H1 (cell line): ENCODE measurements around the gene LDLRAD4. TPM values are rescaled to one million over a fixed set of nuclear protein-coding genes. Genes with fewer than 3 reads are reported as not detected.

Experiments
- CTCF ChIA-PET: fragments of 300-600 bp; sonication (Branson Sonifier 250); formaldehyde crosslinking; loops from one replicate; lab custom pipeline; 2021; ENCODE audit not compliant: partially characterized antibody; lab: Charles Lee
- POLR2A ChIA-PET: fragments of 300-600 bp; sonication (Branson Sonifier 250); formaldehyde crosslinking; loops from one replicate; lab custom pipeline; 2021; ENCODE audit warnings: inconsistent platforms; ENCODE audit not compliant: partially characterized antibody; lab: Charles Lee
- DNase-seq, 2 experiments: peaks; one replicate each; pipeline versions ENCODE4 v3.0.0 to v3.0.0-alpha.2; 2010 to 2022; ENCODE audit warnings: low spot score in 2 of 2, low read depth in 1 of 2, mixed read lengths in 1 of 2
- FAIRE-seq: peaks from 2 replicates; lab custom pipeline; 2011; peaks lifted over from hg19 to GRCh38; lab: Jason Lieb, UNC
- H2AFZ ChIP-seq: 2 replicates; pipeline ENCODE4 v1.8.1; 2012; ENCODE audit warnings: low read length, inconsistent platforms
- H2AK5ac ChIP-seq: 2 replicates; pipeline ENCODE4 v1.6.1; 2013; ENCODE audit warnings: low read depth, low read length
- H2BK120ac ChIP-seq: replicated peaks from 2 replicates; pipeline ENCODE3; 2013; ENCODE audit warnings: low read depth, low read length, inconsistent platforms
- H2BK12ac ChIP-seq: 2 replicates; pipeline ENCODE4 v1.6.1; 2013; ENCODE audit warnings: low read depth, low read length
- H2BK15ac ChIP-seq: 2 replicates; pipeline ENCODE4 v1.6.1; 2013; ENCODE audit warnings: low read length
- H2BK20ac ChIP-seq: 2 replicates; pipeline ENCODE4 v1.6.1; 2013; ENCODE audit warnings: low read length
- H2BK5ac ChIP-seq: 2 replicates; pipeline ENCODE4 v1.6.1; 2013; ENCODE audit warnings: low read depth, low read length
- H3K14ac ChIP-seq: 2 replicates; pipeline ENCODE4 v1.6.1; 2013; ENCODE audit warnings: inconsistent platforms; ENCODE audit not compliant: insufficient read length
- H3K18ac ChIP-seq: 2 replicates; pipeline ENCODE4 v1.6.1; 2013; ENCODE audit warnings: low read length; ENCODE audit errors: extremely low read depth
- H3K23ac ChIP-seq: 2 replicates; pipeline ENCODE4 v1.6.1; 2013; ENCODE audit warnings: inconsistent platforms; ENCODE audit not compliant: insufficient read length
- H3K23me2 ChIP-seq: 2 replicates; pipeline ENCODE4 v1.6.1; 2013; ENCODE audit warnings: low read depth, low read length
- H3K27ac ChIP-seq: 2 replicates; pipeline ENCODE4 v1.6.1; 2011; ENCODE audit warnings: low read depth, low read length, inconsistent platforms
- H3K27me3 ChIP-seq, 4 experiments: replicated peaks in 1 of 4; 1 replicate in 1 of 4; 2 replicates in 3 of 4; pipeline versions ENCODE4 v1.6.1 to v1.8.1; 2011 to 2013; ENCODE audit warnings: low read length in 3 of 4, mild to moderate bottlenecking in 3 of 4, inconsistent platforms in 2 of 4, mixed read lengths in 2 of 4, moderate library complexity in 1 of 4; ENCODE audit not compliant: control insufficient read depth in 3 of 4, insufficient read depth in 3 of 4; ENCODE audit errors: extremely low read depth in 1 of 4
- H3K36me3 ChIP-seq, 4 experiments: 2 replicates each; pipeline versions ENCODE4 v1.6.1 to v1.8.1; 2011 to 2013; ENCODE audit warnings: mild to moderate bottlenecking in 4 of 4, low read length in 3 of 4, moderate library complexity in 2 of 4, control low read depth in 1 of 4, inconsistent platforms in 1 of 4; ENCODE audit not compliant: insufficient read depth in 4 of 4, control insufficient read depth in 2 of 4
- H3K4ac ChIP-seq: replicated peaks from 2 replicates; pipeline ENCODE3; 2013; ENCODE audit warnings: low read length, low read depth, mixed read lengths, inconsistent platforms; ENCODE audit not compliant: insufficient read length
- H3K4me1 ChIP-seq, 4 experiments: replicated peaks in 1 of 4; 1 replicate in 1 of 4; 2 replicates in 3 of 4; pipeline versions ENCODE4 v1.6.1 to v1.8.1; 2011 to 2013; ENCODE audit warnings: low read length in 3 of 4, inconsistent platforms in 2 of 4, mixed read lengths in 1 of 4; ENCODE audit not compliant: insufficient read depth in 4 of 4, control insufficient read depth in 3 of 4
- H3K4me2 ChIP-seq, 2 experiments: 2 replicates each; pipeline versions ENCODE4 v1.6.1 to v1.8.1; 2011 to 2013; ENCODE audit warnings: low read depth in 2 of 2, low read length in 2 of 2, control low read depth in 1 of 2, inconsistent platforms in 1 of 2, mild to moderate bottlenecking in 1 of 2; ENCODE audit not compliant: insufficient read depth in 1 of 2
- H3K4me3 ChIP-seq, 4 experiments: fragments of 200-600, 300-600 bp in 1 of 4; sonication (generic), shearing (Covaris generic), sonication (Bioruptor Twin) in 1 of 4; 2 replicates each; pipeline versions ENCODE4 v1.5.1 to v1.8.1; 2011 to 2016; ENCODE audit warnings: low read length in 4 of 4, low read depth in 3 of 4, control low read depth in 2 of 4, inconsistent platforms in 2 of 4, mild to moderate bottlenecking in 2 of 4, mixed read lengths in 1 of 4, moderate library complexity in 1 of 4; ENCODE audit not compliant: insufficient read depth in 2 of 4; ENCODE audit errors: extremely low read depth in 1 of 4
- H3K56ac ChIP-seq: replicated peaks from 2 replicates; pipeline ENCODE3; 2013; ENCODE audit warnings: low read depth, mild to moderate bottlenecking, mixed read lengths, low read length, inconsistent platforms; ENCODE audit not compliant: insufficient read length
- H3K79me1 ChIP-seq: 2 replicates; pipeline ENCODE4 v1.6.1; 2013; ENCODE audit warnings: low read depth, low read length, control low read depth
- H3K79me2 ChIP-seq, 2 experiments: 2 replicates each; pipeline versions ENCODE4 v1.6.1 to v1.8.1; 2012 to 2013; ENCODE audit warnings: low read length in 2 of 2, mild to moderate bottlenecking in 2 of 2, inconsistent platforms in 1 of 2; ENCODE audit not compliant: insufficient read depth in 2 of 2, control insufficient read depth in 1 of 2
- H3K9ac ChIP-seq, 4 experiments: replicated peaks in 1 of 4; 1 replicate in 1 of 4; 2 replicates in 3 of 4; pipeline versions ENCODE4 v1.6.1 to v1.8.1; 2011 to 2013; ENCODE audit warnings: low read depth in 3 of 4, low read length in 3 of 4, control low read depth in 2 of 4, mild to moderate bottlenecking in 2 of 4, moderate library complexity in 2 of 4, inconsistent platforms in 1 of 4; ENCODE audit errors: extremely low read depth in 1 of 4
- H3K9me3 ChIP-seq, 2 experiments: 2 replicates each; pipeline versions ENCODE4 v1.6.1 to v1.8.1; 2012 to 2013; ENCODE audit warnings: mild to moderate bottlenecking in 2 of 2, moderate library complexity in 2 of 2, control low read depth in 1 of 2, inconsistent platforms in 1 of 2, low read depth in 1 of 2, low read length in 1 of 2, mixed read lengths in 1 of 2; ENCODE audit not compliant: insufficient read depth in 2 of 2
- H4K20me1 ChIP-seq, 2 experiments: replicated peaks in 1 of 2; 2 replicates each; pipeline versions ENCODE3 to v1.8.1; 2011 to 2013; ENCODE audit warnings: inconsistent platforms in 2 of 2, low read length in 2 of 2, mild to moderate bottlenecking in 1 of 2; ENCODE audit not compliant: insufficient read depth in 2 of 2, control insufficient read depth in 1 of 2
- H4K5ac ChIP-seq: 2 replicates; pipeline ENCODE4 v1.6.1; 2013; ENCODE audit warnings: low read length, low read depth, mixed read lengths, inconsistent platforms; ENCODE audit not compliant: insufficient read length
- H4K8ac ChIP-seq: 2 replicates; pipeline ENCODE4 v1.8.0; 2013; ENCODE audit warnings: mild to moderate bottlenecking, moderate library complexity, low read length, inconsistent platforms; ENCODE audit not compliant: insufficient read depth; ENCODE audit errors: extremely low read depth
- H4K91ac ChIP-seq: replicated peaks from 2 replicates; pipeline ENCODE3; 2013; ENCODE audit warnings: low read length, mixed read lengths, inconsistent platforms; ENCODE audit not compliant: insufficient read length
- CBX8 ChIP-seq: fragments of 300-800, 300-1000 bp; sonication (generic); IDR thresholded peaks from 2 replicates; pipeline ENCODE4 v1.7.1; 2016; ENCODE audit warnings: low read depth, low read length, borderline replicate concordance
- CEBPB ChIP-seq: IDR thresholded peaks from 2 replicates; pipeline ENCODE4 v1.6.1; 2012; ENCODE audit warnings: low read depth, low read length
- RBBP5 ChIP-seq: IDR thresholded peaks from 2 replicates; pipeline ENCODE4 v1.7.1; 2012; ENCODE audit warnings: low read depth, mild to moderate bottlenecking, inconsistent platforms, low read length, moderate library complexity, borderline replicate concordance
- SP4 ChIP-seq: IDR thresholded peaks from 2 replicates; pipeline ENCODE4 v1.6.1; 2012; ENCODE audit warnings: low read length, inconsistent platforms
- WGBS, 2 experiments: shearing (Covaris generic) in 1 of 2; methylation state at CpG; one replicate each; pipeline versions ENCODE4 v1.1.6 to v1.1.7; 2013 to 2015; ENCODE audit warnings: low lambda C conversion rate in 2 of 2, mixed read lengths in 2 of 2, inconsistent platforms in 1 of 2, low coverage in 1 of 2, missing lambda C conversion rate in 1 of 2; ENCODE audit not compliant: insufficient replicate concordance in 2 of 2, insufficient coverage in 1 of 2, insufficient read length in 1 of 2; ENCODE audit errors: extremely low coverage in 1 of 2, missing lambda C conversion rate in 1 of 2; 5-methylcytosine and 5-hydroxymethylcytosine counted together
- polyA plus RNA-seq, 7 experiments: library from polyadenylated mRNA; depleted of rRNA in 3 of 7; stranded (reverse) in 5 of 7; unstranded in 2 of 7; fragments of >200 nt in 5 of 7; fragments of 200-250 nt in 2 of 7; gene quantifications; 1 replicate in 5 of 7; 2 replicates in 1 of 7; 4 replicates in 1 of 7; pipeline versions ENCODE4 v1.2.1 to v1.2.3, GENCODE V29; 2011 to 2013; ENCODE audit warnings: missing spikeins in 2 of 7, mixed read lengths in 2 of 7
- total RNA-seq: library from RNA; stranded (reverse); fragmentation: NEBNext Ultra II Directional; extraction: Animal tissue kit (Norgen Biotek cat#: 25700); gene quantifications from 2 replicates; pipeline ENCODE4 v1.2.1, GENCODE V29; 2021

Gene LDLRAD4
- total and polyA plus RNA-seq, 2 of the 8 experiments (the other 6 are each of a cell fraction or from before 2014, with no cell fraction given), result 0.77 to 1.4 TPM

DNA sequence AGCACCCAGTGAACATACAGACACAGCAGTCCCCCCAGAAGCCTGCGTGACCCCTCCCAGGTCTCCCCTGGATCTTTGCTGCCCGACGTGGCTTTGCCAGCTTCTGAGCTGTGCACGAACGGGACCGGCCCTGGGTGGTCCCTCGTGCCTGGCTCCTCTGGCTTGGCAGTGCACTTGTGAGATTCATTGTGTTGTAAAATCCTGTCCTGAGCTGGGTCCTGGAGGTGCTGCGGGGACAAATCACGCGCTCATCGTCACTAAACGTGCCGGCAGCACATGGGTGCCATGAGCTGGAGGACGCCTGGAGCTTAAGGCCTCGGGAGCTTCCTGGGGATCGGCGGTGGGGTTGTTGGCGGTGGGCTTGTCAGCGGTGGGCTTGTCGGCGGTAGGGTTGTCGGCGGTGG is 402.9 kb downstream of the LDLRAD4 start:
- POLR2A ChIA-PET, result no interaction called here
- CTCF ChIA-PET, result interaction anchor here (1.4 to 3.7 kb wide), 2 partner anchors 10 to 64 kb away, joined by 7 to 14 read pairs; no protein-coding TSS in a partner anchor
- no peaks in the 10 kb centered on the region for H4K20me1 ChIP-seq

More for the DNA sequence above, 402.9 kb downstream of the LDLRAD4 start:
- Histone ChIP-seq H3K79me2 (no peaks in the 10 kb centered on the region), H3K27ac (no peak overlapping the region), H2BK120ac (no peak overlapping the region), H3K9ac (no peak overlapping the region; a peak in 1 of 7 replicates), H2BK5ac (no peak overlapping the region), H2BK15ac (no peak overlapping the region), H4K8ac (no peak overlapping the region), H4K5ac (no peak overlapping the region), H3K14ac (no peak overlapping the region), H2AFZ (no peak overlapping the region), H3K4me1 (no peaks in the 10 kb centered on the region), H3K79me1 (no peaks in the 10 kb centered on the region; the same call in 1 of the 2 replicates), H2BK20ac (no peak overlapping the region), H3K4me3 (no peak overlapping the region), H2AK5ac (no peak overlapping the region), H3K18ac (no peak overlapping the region), H3K56ac (no peak overlapping the region), H2BK12ac (no peak overlapping the region), H3K36me3 (no peaks in the 10 kb centered on the region), H3K4me2 (no peak overlapping the region), H3K23ac (no peak overlapping the region), H4K91ac (no peak overlapping the region), H3K9me3 (no peaks in the 10 kb centered on the region), H3K23me2 (no peaks in the 10 kb centered on the region), H3K4ac (no peak overlapping the region), H3K27me3 (no peaks in the 10 kb centered on the region)
- DNase-seq, result no peak
- FAIRE-seq, result no peak
- 97% methylated on average over 14 of the region's 23 CpGs; no CpG with 5 or more reads in 1 of the 2 experiments for WGBS, 2 experiments
- no peak for TF ChIP-seq SP4
- TF ChIP-seq CBX8, result no peak
- TF ChIP-seq CEBPB, result no peak
- TF ChIP-seq RBBP5, result no peak
